HepG2 (cell line): ENCODE results near the gene PPOX. TPM values are rescaled to one million over a fixed set of nuclear protein-coding genes. Genes with fewer than 3 reads are reported as not detected.

Experiments used
- AFF4 ChIP-seq: sonication (generic); formaldehyde crosslinking; IDR thresholded peaks from 2 replicates; pipeline ENCODE4 v1.4.0; 2020; ENCODE audit warnings: missing genetic modification reagents
- ARNT2 ChIP-seq: sonication (generic); formaldehyde crosslinking; IDR thresholded peaks from 2 replicates; pipeline ENCODE4 v1.8.0; 2022; ENCODE audit warnings: mild to moderate bottlenecking, low read depth, missing genetic modification reagents, moderate library complexity
- ZBTB38 ChIP-seq: sonication (generic); formaldehyde crosslinking; IDR thresholded peaks from 2 replicates; pipeline ENCODE4 v1.5.1; 2020; ENCODE audit warnings: mild to moderate bottlenecking, missing genetic modification reagents
- ZBTB4 ChIP-seq: sonication (generic); formaldehyde crosslinking; IDR thresholded peaks from 2 replicates; pipeline ENCODE4 v1.4.0; 2020; ENCODE audit warnings: missing genetic modification reagents, mild to moderate bottlenecking, borderline replicate concordance
- ZNF263 ChIP-seq: sonication (generic); formaldehyde crosslinking; IDR thresholded peaks from 2 replicates; pipeline ENCODE4 v1.4.0; 2020; ENCODE audit warnings: missing genetic modification reagents
- polyA plus RNA-seq, 8 experiments: library from polyadenylated mRNA; depleted of rRNA in 3 of 8; stranded (reverse) in 7 of 8; unstranded in 1 of 8; fragments of >200 nt; fragmentation: Illumina TruSeq in 4 of 8; extraction: Trizol in 4 of 8; gene quantifications; 2 replicates each; pipeline versions ENCODE4 v1.2.1 to v1.2.3, GENCODE V29; 2011 to 2016; ENCODE audit warnings: low read depth in 4 of 8, missing spikeins in 1 of 8, mixed read lengths in 1 of 8; ENCODE audit not compliant: insufficient read depth in 1 of 8
- total RNA-seq, 5 experiments: library from RNA; depleted of rRNA; stranded (reverse); fragments of >200 nt; fragmentation: Illumina TruSeq; extraction: Trizol; gene quantifications; 2 replicates each; pipeline ENCODE4 v1.2.3, GENCODE V29; 2016; ENCODE audit warnings: low read depth in 1 of 5

PPOX gene
- total and polyA plus RNA-seq, 2 of the 13 experiments (the other 11 are each of a cell fraction or from before 2014, with no cell fraction given), result 15.5 to 27.7 TPM

- TF ChIP-seq AFF4 (CRISPR knock-in tag), result no peak
- peak; percentile 82 for TF ChIP-seq ZNF263 (CRISPR knock-in tag)
- peak; percentile 30; the same call in 1 of the 2 replicates for TF ChIP-seq ARNT2 (CRISPR knock-in tag)
- 0 out of 2 replicates have a peak, but pooled peaks have one; percentile 21 for TF ChIP-seq ZBTB38
- TF ChIP-seq ZBTB4, result peak; percentile 50; the same call in 1 of the 2 replicates
These were observed 34.5 kb upstream of the PPOX start (continued) for GRCh38 chr1:161131523-161132409.
